OCI-LY7 (cell line): ENCODE measurements around the gene TOLLIP. TPM values are rescaled to one million over a fixed set of nuclear protein-coding genes. Genes with fewer than 3 reads are reported as not detected.

Source experiments
- BruUV-seq: library from RNA; stranded (reverse); fragments of 400-500 nt; replicated peaks from 2 replicates; lab custom pipeline; 2021; lab: Mats Ljungman, UMichigan
- CTCF ChIA-PET: fragments of 300-600 bp; sonication (Branson Sonifier 250); formaldehyde crosslinking; loops from one replicate; lab custom pipeline; 2022; ENCODE audit warnings: antibody characterized with exemption; ENCODE audit not compliant: unreplicated experiment; lab: Charles Lee
- POLR2A ChIA-PET: fragments of 300-600 bp; sonication (Branson Sonifier 250); formaldehyde crosslinking; loops from one replicate; lab custom pipeline; 2022; ENCODE audit warnings: antibody characterized with exemption; lab: Charles Lee
- DNase-seq: peaks from one replicate; pipeline ENCODE4 v3.0.0-alpha.2; 2015; ENCODE audit warnings: low spot score
- H2AFZ ChIP-seq: fragments of 200-600 bp; sonication (generic), shearing (Covaris generic); 2 replicates; pipeline ENCODE4 v1.6.1; 2014; ENCODE audit warnings: mild to moderate bottlenecking, antibody characterized with exemption, low read length, moderate library complexity
- H3K27ac ChIP-seq: fragments of 200-600 bp; sonication (generic); 2 replicates; pipeline ENCODE4 v1.5.1; 2014; ENCODE audit warnings: mixed run types, low read depth, mild to moderate bottlenecking, moderate library complexity, low read length, inconsistent platforms; ENCODE audit not compliant: poor library complexity, severe bottlenecking
- H3K36me3 ChIP-seq: fragments of 200-600 bp; sonication (generic); 2 replicates; pipeline ENCODE4 v1.6.1; 2014; ENCODE audit warnings: mild to moderate bottlenecking, antibody characterized with exemption, low read length, moderate library complexity, mixed read lengths; ENCODE audit not compliant: insufficient read depth
- H3K4me1 ChIP-seq: fragments of 200-600 bp; sonication (generic); 2 replicates; pipeline ENCODE4 v1.5.1; 2014; ENCODE audit warnings: mild to moderate bottlenecking, low read length; ENCODE audit not compliant: insufficient read depth, poor library complexity, severe bottlenecking
- H3K4me2 ChIP-seq: fragments of 200-600 bp; sonication (generic); 2 replicates; pipeline ENCODE4 v1.6.1; 2014; ENCODE audit warnings: mild to moderate bottlenecking, low read length
- H3K4me3 ChIP-seq: fragments of 200-600 bp; sonication (generic); 2 replicates; pipeline ENCODE4 v1.5.1; 2014; ENCODE audit warnings: mild to moderate bottlenecking, low read depth, low read length; ENCODE audit not compliant: poor library complexity, severe bottlenecking
- H3K79me2 ChIP-seq: fragments of 200-600 bp; sonication (generic); 2 replicates; pipeline ENCODE4 v1.6.1; 2016; ENCODE audit warnings: low read depth, mild to moderate bottlenecking, low read length, moderate library complexity, mixed read lengths; ENCODE audit not compliant: insufficient read depth
- H3K9me2 ChIP-seq: fragments of 200-600 bp; sonication (generic); 2 replicates; pipeline ENCODE4 v1.6.1; 2016; ENCODE audit warnings: mild to moderate bottlenecking, low read length, mixed read lengths; ENCODE audit not compliant: insufficient read depth
- H3K9me3 ChIP-seq: fragments of 200-600 bp; sonication (generic); 2 replicates; pipeline ENCODE4 v1.6.1; 2014; ENCODE audit warnings: mild to moderate bottlenecking, mixed run types, low read length, mixed read lengths
- H4K20me1 ChIP-seq: fragments of 200-600 bp; sonication (generic); 2 replicates; pipeline ENCODE4 v1.6.1; 2014; ENCODE audit warnings: mild to moderate bottlenecking, antibody characterized with exemption, low read length, moderate library complexity, mixed read lengths; ENCODE audit not compliant: insufficient read depth
- CTCF ChIP-seq: fragments of 200-600 bp; sonication (generic); conservative IDR thresholded peaks from 2 replicates; pipeline ENCODE4 v1.5.1; 2014; ENCODE audit warnings: mild to moderate bottlenecking, antibody characterized with exemption, low read length, moderate library complexity, mixed read lengths
- EZH2phosphoT487 ChIP-seq: fragments of 200-600 bp; sonication (generic); IDR thresholded peaks from 2 replicates; pipeline ENCODE4 v1.6.1; 2018; ENCODE audit warnings: low read depth, borderline replicate concordance, mild to moderate bottlenecking, mixed run types, antibody characterized with exemption, low read length, moderate library complexity, mixed read lengths
- intact Hi-C: fragments of 100-400 bp; cut with micrococcal nuclease; formaldehyde crosslinking; loops from one replicate; pipeline ENCODE4 v1.10.0; 2022; ENCODE audit not compliant: unreplicated experiment
- total RNA-seq, 2 experiments: library from RNA; depleted of rRNA in 1 of 2; stranded (reverse); fragments of >200 nt in 1 of 2; shearing (Covaris generic) in 1 of 2; gene quantifications; 2 replicates each; pipeline ENCODE4 v1.2.3, GENCODE V29; 2014 to 2022

Gene TOLLIP
- total RNA-seq, 2 experiments from 2014 or later: 15.9 to 37.1 TPM

- Histone ChIP-seq H3K9me2 (no peaks in the 10 kb centered on the region), H3K79me2 (no peaks in the 10 kb centered on the region), H3K4me3 (no peak overlapping the region), H3K36me3 (no peaks in the 10 kb centered on the region), H2AFZ (no peak overlapping the region), H3K27ac (no peak overlapping the region), H3K9me3 (no peaks in the 10 kb centered on the region), H3K4me2 (no peak overlapping the region), H3K4me1 (peaks cover 9% of the 10 kb centered on the region), H4K20me1 (no peaks in the 10 kb centered on the region)
- no TSS peak for BruUV-seq
- intact Hi-C loops: no loop called here
- POLR2A ChIA-PET: interaction anchor here (0.6 kb wide), 1 partner anchor 63 kb away, joined by 4 read pairs; no protein-coding TSS in a partner anchor
- no peak for TF ChIP-seq CTCF
- CTCF ChIA-PET: no interaction called here
- no peak for DNase-seq
Measured at GRCh38 chr11:1257916-1258315, 51.5 kb downstream of the TOLLIP start.

- Histone ChIP-seq H3K79me2 (no peaks in the 10 kb centered on the region), H3K9me2 (no peaks in the 10 kb centered on the region), H3K9me3 (no peaks in the 10 kb centered on the region), H2AFZ (no peak overlapping the region), H3K4me3 (no peak overlapping the region), H4K20me1 (no peaks in the 10 kb centered on the region), H3K4me1 (peaks cover 3% of the 10 kb centered on the region), H3K27ac (no peak overlapping the region), H3K36me3 (no peaks in the 10 kb centered on the region), H3K4me2 (no peak overlapping the region)
- CTCF ChIA-PET: no interaction called here
- TF ChIP-seq EZH2phosphoT487: no peak
- no peak for TF ChIP-seq CTCF
- intact Hi-C loops: no loop called here
- POLR2A ChIA-PET: no interaction called here
- no peak for DNase-seq
- BruUV-seq: no TSS peak
Measured at GRCh38 chr11:1257366-1257765, 52.1 kb downstream of the TOLLIP start.

GRCh38 chr11:1256257-1257045 is 53.0 kb downstream of the TOLLIP start:
- ChIA-PET CTCF (no interaction called here), POLR2A (no interaction called here)
- no peak overlapping the region for H3K27ac ChIP-seq
- no peaks in the 10 kb centered on the region for H4K20me1 ChIP-seq
- no peaks in the 10 kb centered on the region for H3K9me2 ChIP-seq
- no peaks in the 10 kb centered on the region for H3K9me3 ChIP-seq
- no peak overlapping the region for H3K4me3 ChIP-seq
- H2AFZ ChIP-seq: no peak overlapping the region
- intact Hi-C loops: no loop called here
- H3K36me3 ChIP-seq: no peaks in the 10 kb centered on the region
- no peaks in the 10 kb centered on the region for H3K79me2 ChIP-seq
- no peak for DNase-seq
- BruUV-seq: no TSS peak
- H3K4me1 ChIP-seq: no peaks in the 10 kb centered on the region
- no peak overlapping the region for H3K4me2 ChIP-seq
- TF ChIP-seq EZH2phosphoT487 (no peak), CTCF (no peak)
